ENCODE data around the gene SNX1. TPM values are rescaled to one million over a fixed set of nuclear protein-coding genes. Genes with fewer than 3 reads are reported as not detected.

SNX1 gene
- total and polyA plus RNA-seq, 10 of the 15 experiments (the other 5 are each of a cell fraction or from before 2014, with no cell fraction given): 17.8 to 115 (median 96.3) TPM

DNA sequence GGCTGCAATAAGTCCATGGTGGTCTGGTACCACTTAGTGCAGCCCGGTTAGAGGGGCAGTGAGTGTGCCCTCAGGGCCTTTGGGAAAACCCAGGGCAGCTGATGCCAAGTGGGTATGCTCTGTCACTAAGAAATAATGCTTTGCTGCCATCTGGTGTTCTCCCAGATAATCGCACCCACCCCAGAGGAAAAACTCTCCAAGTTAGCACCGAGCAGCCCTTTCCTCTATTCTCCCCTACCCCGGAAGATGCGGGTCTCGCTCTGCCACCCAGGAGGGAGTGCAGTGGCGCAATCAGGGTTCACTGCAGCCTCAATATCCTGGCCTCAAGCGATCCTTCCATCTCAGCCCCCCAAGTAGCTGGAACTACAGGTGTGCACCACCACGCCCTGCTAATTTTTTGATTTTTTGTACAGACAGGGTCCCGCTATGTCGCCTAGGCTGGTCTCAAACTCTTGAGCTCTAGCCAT is 28.2 kb upstream of the SNX1 start (continued):
- TF ChIP-seq, protein P1, sequence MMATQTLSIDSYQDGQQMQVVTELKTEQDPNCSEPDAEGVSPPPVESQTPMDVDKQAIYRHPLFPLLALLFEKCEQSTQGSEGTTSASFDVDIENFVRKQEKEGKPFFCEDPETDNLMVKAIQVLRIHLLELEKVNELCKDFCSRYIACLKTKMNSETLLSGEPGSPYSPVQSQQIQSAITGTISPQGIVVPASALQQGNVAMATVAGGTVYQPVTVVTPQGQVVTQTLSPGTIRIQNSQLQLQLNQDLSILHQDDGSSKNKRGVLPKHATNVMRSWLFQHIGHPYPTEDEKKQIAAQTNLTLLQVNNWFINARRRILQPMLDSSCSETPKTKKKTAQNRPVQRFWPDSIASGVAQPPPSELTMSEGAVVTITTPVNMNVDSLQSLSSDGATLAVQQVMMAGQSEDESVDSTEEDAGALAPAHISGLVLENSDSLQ (IDR thresholded peaks at IDR 0.05): no peak

DNA sequence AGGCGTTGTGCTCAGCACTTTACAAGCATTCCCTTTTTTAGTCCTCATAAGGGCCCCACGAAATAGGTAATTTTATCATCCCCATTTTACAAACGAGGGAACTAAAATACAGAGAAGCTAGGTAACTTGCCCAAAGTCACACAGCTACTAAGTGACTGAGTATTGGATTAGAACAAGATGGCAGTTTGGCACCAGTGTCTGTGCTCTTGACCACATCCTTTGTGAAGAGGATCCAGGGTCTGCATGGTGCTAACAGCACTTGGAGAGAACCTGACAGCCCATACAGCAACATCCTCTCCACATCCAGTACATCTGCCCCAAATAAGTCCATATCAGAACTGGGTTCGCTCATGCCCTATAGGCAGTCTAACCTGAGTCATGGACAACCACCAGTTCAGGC is 27.6 kb upstream of the SNX1 start:
- in situ Hi-C loops (cut with MboI): loop anchor here (5.0 kb wide), 4 partner anchors 316 to 776 kb away; no protein-coding TSS in a partner anchor
- CTCF ChIA-PET: interaction anchor here (0.6 to 9.2 kb wide), 61 partner anchors 10 to 778 kb away, joined by 3 to 140 read pairs (median 5); partner anchors contain the start of genes CIAO2A, DAPK2 and SNX1
- WGBS (ENCODE audit: insufficient coverage, insufficient replicate concordance, low lambda C conversion rate, missing lambda C conversion rate): 47% methylated on average over 4 of the region's 4 CpGs

More for the DNA sequence above, 27.6 kb upstream of the SNX1 start:
- H3K27ac ChIP-seq (ENCODE audit: control insufficient read depth, insufficient read depth): no peak overlapping the region
- H3K4me1 ChIP-seq (ENCODE audit: control insufficient read depth, insufficient read depth, low read length): peaks cover 13% of the 10 kb centered on the region
- H3K36me3 ChIP-seq (ENCODE audit: control insufficient read depth in 2 of 2, insufficient read depth in 2 of 2, low read length in 1 of 2): peaks cover 5 to 10% of the 10 kb centered on the region in 2 experiments
- H3K9me3 ChIP-seq (replicated peaks; ENCODE audit: control insufficient read depth, insufficient read depth, low read length): no peaks in the 10 kb centered on the region
- ChIA-PET RAD21 (ENCODE audit: unreplicated experiment) (interaction anchor here (0.7 to 4.8 kb wide), 33 partner anchors 13 to 790 kb away, joined by 3 to 67 read pairs (median 4); partner anchors contain the start of genes APH1B, CIAO2A and DAPK2), SMC1A (ENCODE audit: uncharacterized antibody, unreplicated experiment) (interaction anchor here (0.6 to 8.8 kb wide), 43 partner anchors 10 to 522 kb away, joined by 3 to 94 read pairs (median 5); partner anchors contain the start of genes CIAO2A and DAPK2), POLR2A (interaction anchor here (0.6 to 3.1 kb wide), 4 partner anchors 14 to 316 kb away, joined by 3 to 11 read pairs (median 3); no protein-coding TSS in a partner anchor)
- H3K79me2 ChIP-seq (ENCODE audit: control insufficient read depth, insufficient read depth, low read length): no peaks in the 10 kb centered on the region
- H3K4me3 ChIP-seq: no peak overlapping the region
- H3K4me2 ChIP-seq (ENCODE audit: control insufficient read depth, insufficient read depth): no peak overlapping the region
- no peak for DNase-seq (ENCODE audit: low read depth, low spot score)
- TF ChIP-seq DPF2 (IDR thresholded peaks at IDR 0.05) (no peak), RBBP5 (conservative IDR thresholded peaks at IDR 0.05) (no peak), JUND (IDR thresholded peaks at IDR 0.05; ENCODE audit: low read depth, low read length) (no peak), NR2C2 (IDR thresholded peaks at IDR 0.05; ENCODE audit: borderline replicate concordance, control insufficient read depth, insufficient read length, low read depth) (no peak), BHLHE40 (IDR thresholded peaks at IDR 0.05; ENCODE audit: borderline replicate concordance in 1 of 2, low read depth in 2 of 2, low read length in 1 of 2) (no peak), NFYA (IDR thresholded peaks at IDR 0.05; ENCODE audit: borderline replicate concordance, low read depth, low read length) (no peak)
- TF ChIP-seq, protein P2, sequence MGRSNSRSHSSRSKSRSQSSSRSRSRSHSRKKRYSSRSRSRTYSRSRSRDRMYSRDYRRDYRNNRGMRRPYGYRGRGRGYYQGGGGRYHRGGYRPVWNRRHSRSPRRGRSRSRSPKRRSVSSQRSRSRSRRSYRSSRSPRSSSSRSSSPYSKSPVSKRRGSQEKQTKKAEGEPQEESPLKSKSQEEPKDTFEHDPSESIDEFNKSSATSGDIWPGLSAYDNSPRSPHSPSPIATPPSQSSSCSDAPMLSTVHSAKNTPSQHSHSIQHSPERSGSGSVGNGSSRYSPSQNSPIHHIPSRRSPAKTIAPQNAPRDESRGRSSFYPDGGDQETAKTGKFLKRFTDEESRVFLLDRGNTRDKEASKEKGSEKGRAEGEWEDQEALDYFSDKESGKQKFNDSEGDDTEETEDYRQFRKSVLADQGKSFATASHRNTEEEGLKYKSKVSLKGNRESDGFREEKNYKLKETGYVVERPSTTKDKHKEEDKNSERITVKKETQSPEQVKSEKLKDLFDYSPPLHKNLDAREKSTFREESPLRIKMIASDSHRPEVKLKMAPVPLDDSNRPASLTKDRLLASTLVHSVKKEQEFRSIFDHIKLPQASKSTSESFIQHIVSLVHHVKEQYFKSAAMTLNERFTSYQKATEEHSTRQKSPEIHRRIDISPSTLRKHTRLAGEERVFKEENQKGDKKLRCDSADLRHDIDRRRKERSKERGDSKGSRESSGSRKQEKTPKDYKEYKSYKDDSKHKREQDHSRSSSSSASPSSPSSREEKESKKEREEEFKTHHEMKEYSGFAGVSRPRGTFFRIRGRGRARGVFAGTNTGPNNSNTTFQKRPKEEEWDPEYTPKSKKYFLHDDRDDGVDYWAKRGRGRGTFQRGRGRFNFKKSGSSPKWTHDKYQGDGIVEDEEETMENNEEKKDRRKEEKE (IDR thresholded peaks at IDR 0.05): no peak
- no peaks in the 10 kb centered on the region for H3K27me3 ChIP-seq (replicated peaks in 1 of 2; ENCODE audit: control insufficient read depth in 2 of 2, insufficient read depth in 2 of 2, low read length in 1 of 2)
- ATAC-seq: peak; percentile 12; the same call in 1 of the 3 replicates
- H4K20me1 ChIP-seq (ENCODE audit: control insufficient read depth, insufficient read depth): no peaks in the 10 kb centered on the region
- H3K9ac ChIP-seq (ENCODE audit: control insufficient read depth, insufficient read depth, low read length): no peak overlapping the region
- no peak for FAIRE-seq
- intact Hi-C loops (cut with micrococcal nuclease; ENCODE audit: unreplicated experiment): loop anchor here (5.0 kb wide), 2 partner anchors 81 to 236 kb away; partner anchors contain the start of gene HERC1
- no peak overlapping the region; the same call in 1 of the 2 replicates for H2AFZ ChIP-seq (ENCODE audit: control insufficient read depth, low read depth, low read length)
- BruUV-seq (replicated peaks): no TSS peak

Measured in GM12878 (cell line).